Neutrophil (primary cell): Measurements from ENCODE around the gene RAD17.
"Not testable (repeated sequence)": the region's sequence is repeated elsewhere in the genome, so short reads cannot be mapped to it uniquely, and the experiment has no call there.

Experiments
- H3K27ac ChIP-seq: fragments of 200-600 bp; sonication (generic); 2 replicates; pipeline ENCODE4 v1.5.1; 2016; ENCODE audit warnings: mild to moderate bottlenecking, moderate library complexity
- H3K27me3 ChIP-seq: fragments of 200-600 bp; sonication (generic); 2 replicates; pipeline ENCODE4 v1.6.0; 2016; ENCODE audit warnings: mild to moderate bottlenecking
- H3K36me3 ChIP-seq: fragments of 200-600 bp; sonication (generic); 2 replicates; pipeline ENCODE4 v1.5.1; 2017
- H3K4me1 ChIP-seq, 2 experiments: fragments of 200-600 bp in 1 of 2; sonication (generic) in 1 of 2; 1 replicate in 1 of 2; 2 replicates in 1 of 2; pipeline versions ENCODE4 v1.5.1 to v1.6.1; 2013 to 2016; ENCODE audit warnings: low read depth in 1 of 2, low read length in 1 of 2, mild to moderate bottlenecking in 1 of 2, moderate library complexity in 1 of 2; ENCODE audit not compliant: control insufficient read depth in 1 of 2, insufficient read depth in 1 of 2
- H3K4me3 ChIP-seq, 2 experiments: fragments of 200-600 bp in 1 of 2; sonication (generic) in 1 of 2; 1 replicate in 1 of 2; 2 replicates in 1 of 2; pipeline ENCODE4 v1.5.1; 2013 to 2016; ENCODE audit warnings: low read depth in 1 of 2, low read length in 1 of 2, mild to moderate bottlenecking in 1 of 2, moderate library complexity in 1 of 2
- H3K9me3 ChIP-seq: fragments of 200-600 bp; sonication (generic); 2 replicates; pipeline ENCODE4 v1.5.1; 2016
- TF ChIP-seq, protein P1 (sequence below): fragments of 200-600 bp; sonication (generic); IDR thresholded peaks from 2 replicates; pipeline ENCODE4 v1.5.1; 2016; ENCODE audit warnings: antibody characterized with exemption

Gene RAD17

DNA sequence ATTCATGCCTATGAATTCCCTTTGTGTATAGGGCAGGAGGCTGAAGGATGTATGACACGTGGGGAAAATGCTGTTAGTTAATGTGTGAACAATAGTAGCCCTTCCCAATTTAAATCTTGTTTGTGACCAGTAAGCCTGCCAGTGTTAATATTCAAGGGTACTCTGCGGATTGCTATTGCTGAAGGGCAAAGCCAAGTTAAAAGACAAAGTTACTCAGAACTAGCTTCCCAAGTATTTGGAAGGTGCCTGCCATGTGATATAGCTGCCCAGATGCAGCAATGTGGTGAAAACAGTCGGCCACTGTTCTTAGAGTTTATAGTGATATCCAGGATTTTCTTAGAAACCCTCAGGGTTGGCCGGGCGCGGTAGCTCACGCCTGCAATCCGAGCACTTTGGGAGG lies 79.9 kb downstream of the RAD17 start:
- H3K27ac ChIP-seq = no peak overlapping the region
- H3K4me3 ChIP-seq = no peak overlapping the region
- H3K9me3 ChIP-seq = no peaks in the 10 kb centered on the region
- no peaks in the 10 kb centered on the region for H3K4me1 ChIP-seq
- H3K27me3 ChIP-seq = no peaks in the 10 kb centered on the region
- TF ChIP-seq, protein P1, sequence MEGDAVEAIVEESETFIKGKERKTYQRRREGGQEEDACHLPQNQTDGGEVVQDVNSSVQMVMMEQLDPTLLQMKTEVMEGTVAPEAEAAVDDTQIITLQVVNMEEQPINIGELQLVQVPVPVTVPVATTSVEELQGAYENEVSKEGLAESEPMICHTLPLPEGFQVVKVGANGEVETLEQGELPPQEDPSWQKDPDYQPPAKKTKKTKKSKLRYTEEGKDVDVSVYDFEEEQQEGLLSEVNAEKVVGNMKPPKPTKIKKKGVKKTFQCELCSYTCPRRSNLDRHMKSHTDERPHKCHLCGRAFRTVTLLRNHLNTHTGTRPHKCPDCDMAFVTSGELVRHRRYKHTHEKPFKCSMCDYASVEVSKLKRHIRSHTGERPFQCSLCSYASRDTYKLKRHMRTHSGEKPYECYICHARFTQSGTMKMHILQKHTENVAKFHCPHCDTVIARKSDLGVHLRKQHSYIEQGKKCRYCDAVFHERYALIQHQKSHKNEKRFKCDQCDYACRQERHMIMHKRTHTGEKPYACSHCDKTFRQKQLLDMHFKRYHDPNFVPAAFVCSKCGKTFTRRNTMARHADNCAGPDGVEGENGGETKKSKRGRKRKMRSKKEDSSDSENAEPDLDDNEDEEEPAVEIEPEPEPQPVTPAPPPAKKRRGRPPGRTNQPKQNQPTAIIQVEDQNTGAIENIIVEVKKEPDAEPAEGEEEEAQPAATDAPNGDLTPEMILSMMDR = no peak
- no peaks in the 10 kb centered on the region for H3K36me3 ChIP-seq

DNA sequence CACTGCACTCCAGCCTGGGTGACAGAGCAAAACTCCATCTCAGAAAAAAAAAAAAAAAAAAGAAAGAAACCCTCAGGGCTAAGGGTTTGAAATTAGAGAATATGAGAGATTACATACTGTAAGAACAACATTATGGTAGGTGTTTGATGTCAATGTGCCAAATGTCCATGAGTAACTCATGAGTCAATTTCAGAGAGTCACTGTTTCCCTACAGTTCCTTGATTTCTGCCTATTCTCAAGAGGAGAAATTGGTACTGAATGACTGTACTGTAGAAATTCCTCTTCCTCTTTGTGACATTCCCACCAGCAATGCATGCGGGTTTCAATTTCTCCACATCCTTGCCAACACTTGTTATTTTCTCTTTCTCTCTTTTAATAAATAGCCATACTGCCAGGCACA lies 80.5 kb downstream of the RAD17 start:
- Histone ChIP-seq H3K4me3 (no peak overlapping the region), H3K9me3 (no peaks in the 10 kb centered on the region), H3K27me3 (no peaks in the 10 kb centered on the region), H3K4me1 (no peaks in the 10 kb centered on the region), H3K27ac (no peak overlapping the region), H3K36me3 (no peaks in the 10 kb centered on the region)
- TF ChIP-seq, protein P1 = no peak

DNA sequence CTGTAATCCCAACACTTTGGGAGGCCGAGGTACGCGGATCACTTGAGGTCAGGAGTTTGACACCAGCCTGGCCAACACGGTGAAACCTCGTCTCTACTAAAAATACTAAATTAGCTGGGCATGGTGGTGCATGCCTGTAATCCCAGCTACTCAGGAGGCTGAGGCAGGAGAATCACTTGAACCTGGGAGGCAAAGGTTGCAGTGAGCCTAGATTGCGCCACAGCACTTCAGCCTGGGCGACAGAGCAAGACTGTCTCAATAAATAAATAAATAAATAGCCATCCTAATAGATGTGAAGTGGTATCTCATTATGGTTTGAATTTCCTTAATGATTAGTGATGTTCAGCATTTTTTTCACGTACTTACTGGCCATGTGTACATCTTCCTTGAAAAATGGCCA lies 80.9 kb downstream of the RAD17 start:
- H3K27me3 ChIP-seq, H3K36me3 ChIP-seq, H3K4me1 ChIP-seq, H3K4me3 ChIP-seq, H3K9me3 ChIP-seq, H3K27ac ChIP-seq: not testable (repeated sequence)

DNA sequence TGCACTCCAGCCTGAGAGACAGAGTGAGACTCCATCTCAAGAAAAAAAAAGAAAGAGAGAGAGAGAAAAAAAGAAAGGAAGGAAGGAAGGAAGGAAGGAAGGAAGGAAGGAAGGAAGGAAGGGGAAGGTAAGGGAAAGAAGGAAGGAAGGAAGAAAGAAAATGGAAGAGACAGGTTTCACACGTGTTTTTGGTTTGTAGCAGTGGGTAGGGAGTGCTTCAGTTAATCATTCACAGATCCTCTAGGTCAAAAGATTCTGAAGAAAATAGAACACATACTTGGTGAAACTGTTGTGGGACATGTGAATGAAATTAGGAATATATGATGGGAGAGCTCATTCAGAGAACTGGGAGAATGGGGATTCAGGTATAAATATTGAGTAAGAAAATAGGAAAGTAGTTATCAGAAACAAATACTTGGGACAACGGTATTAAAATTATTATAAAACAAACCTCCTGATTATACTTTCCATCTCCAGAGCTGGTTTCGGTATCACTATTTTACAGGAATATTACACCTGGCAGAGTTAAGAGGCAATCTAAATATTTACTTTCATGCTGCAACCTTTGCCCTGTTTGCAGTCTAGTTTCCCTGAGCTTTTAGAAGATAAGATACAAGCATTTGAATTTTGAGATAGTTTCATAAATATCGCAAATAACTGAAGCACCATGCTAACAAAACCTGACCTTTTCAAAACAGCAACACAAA lies 82.5 kb downstream of the RAD17 start:
- no peak overlapping the region for H3K27ac ChIP-seq
- H3K4me3 ChIP-seq = no peak overlapping the region
- no peaks in the 10 kb centered on the region for H3K4me1 ChIP-seq
- no peaks in the 10 kb centered on the region for H3K36me3 ChIP-seq
- H3K27me3 ChIP-seq = no peaks in the 10 kb centered on the region
- TF ChIP-seq, protein P1 = no peak
- no peaks in the 10 kb centered on the region for H3K9me3 ChIP-seq

DNA sequence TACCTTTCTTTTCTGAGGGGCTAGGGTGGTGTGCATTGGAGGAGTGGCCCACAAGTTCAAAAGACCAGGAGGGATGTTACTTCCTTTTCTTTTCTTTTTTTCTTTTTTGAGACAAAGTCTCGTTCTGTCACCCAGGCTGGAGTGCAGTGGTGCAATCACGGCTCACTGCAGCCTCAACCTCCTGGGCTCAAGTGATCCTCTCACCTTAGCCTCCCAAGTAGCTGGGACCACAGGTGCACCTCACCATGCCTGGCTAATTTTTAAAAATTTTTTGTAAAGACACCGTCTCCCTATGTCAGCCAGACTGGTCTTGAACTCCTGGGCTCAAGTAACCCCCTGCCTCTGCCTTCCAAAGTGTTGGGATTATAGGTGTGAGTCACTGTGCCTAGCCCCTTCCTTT lies 83.9 kb downstream of the RAD17 start:
- not testable (repeated sequence) for H3K9me3 ChIP-seq, H3K4me1 ChIP-seq, H3K27ac ChIP-seq, H3K4me3 ChIP-seq, H3K27me3 ChIP-seq, H3K36me3 ChIP-seq

DNA sequence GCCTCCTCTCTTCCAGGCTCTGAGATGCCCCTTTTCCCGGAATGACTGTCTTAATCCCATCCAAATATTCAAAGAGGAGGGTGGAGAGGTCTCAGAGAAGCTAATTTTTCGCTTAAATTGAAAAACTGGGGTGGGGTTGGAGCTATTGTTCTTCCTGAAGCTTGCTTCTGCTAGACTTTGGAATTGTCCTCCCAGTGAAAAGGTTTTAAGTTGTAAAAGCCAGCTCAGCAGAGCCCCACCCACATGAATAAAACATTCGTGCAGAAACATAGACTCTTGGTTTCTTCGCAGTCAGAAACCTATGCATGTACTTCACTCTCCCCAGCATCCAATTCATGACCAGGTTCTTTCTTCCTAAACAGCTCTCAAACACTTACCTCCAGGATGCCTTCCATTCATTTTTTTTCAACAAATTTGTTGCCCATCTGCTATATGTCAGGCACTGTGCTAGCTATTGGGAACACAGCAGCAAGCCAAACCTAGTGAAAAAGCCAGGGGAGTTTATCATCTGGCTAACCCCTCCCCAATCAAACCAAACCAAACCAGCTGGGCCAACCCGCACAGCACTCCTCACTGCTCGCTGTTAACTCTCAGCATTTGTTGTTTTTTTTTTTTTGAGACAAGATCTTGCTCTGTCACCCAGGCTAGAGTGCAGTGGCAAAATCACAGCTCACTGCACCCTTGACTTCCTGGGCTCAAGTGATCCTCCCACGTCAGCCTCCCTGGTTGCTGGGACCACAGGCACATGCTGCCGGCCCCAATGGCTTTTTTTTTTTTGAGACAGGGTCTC lies 85.0 kb downstream of the RAD17 start:
- H3K4me1 ChIP-seq = no peaks in the 10 kb centered on the region
- H3K27me3 ChIP-seq = no peaks in the 10 kb centered on the region
- no peaks in the 10 kb centered on the region for H3K9me3 ChIP-seq
- TF ChIP-seq, protein P1 = no peak
- H3K36me3 ChIP-seq = no peaks in the 10 kb centered on the region
- H3K27ac ChIP-seq = no peak overlapping the region
- no peak overlapping the region for H3K4me3 ChIP-seq

DNA sequence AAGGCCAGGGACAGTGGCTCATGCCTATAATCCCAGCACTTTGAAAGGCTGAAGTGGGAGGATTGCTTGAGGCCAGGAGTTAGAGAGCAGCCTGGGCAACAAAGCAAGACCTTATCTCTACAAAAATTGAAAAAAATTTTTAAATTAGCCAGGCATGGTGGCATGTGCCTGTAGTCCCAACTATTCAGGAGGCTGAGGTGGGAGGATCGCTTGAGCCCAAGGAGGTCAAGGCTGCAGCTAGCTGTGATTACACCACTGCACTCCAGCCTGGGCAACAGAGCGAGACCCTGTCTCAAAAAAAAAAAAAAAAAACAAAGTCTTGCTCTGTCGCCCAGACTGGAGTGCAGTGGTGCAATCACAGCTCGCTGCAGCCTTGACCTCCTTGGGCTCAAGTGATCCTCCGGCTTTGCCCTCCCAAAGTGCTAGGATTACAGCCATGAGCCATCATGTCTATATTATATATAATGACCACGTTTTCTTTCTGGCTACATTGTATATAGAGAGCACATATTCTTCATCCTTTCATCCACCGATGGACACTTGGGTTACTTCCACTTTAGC lies 85.9 kb downstream of the RAD17 start:
- H3K4me3 ChIP-seq, H3K9me3 ChIP-seq, H3K27ac ChIP-seq, H3K36me3 ChIP-seq, H3K27me3 ChIP-seq, H3K4me1 ChIP-seq: not testable (repeated sequence)
